ACHN (cell line): ENCODE measurements around the gene LMNTD2.
A peak's percentile ranks its signal among the peaks of the same experiment; 100 is the strongest.

Experiments used
- DNase-seq: peaks from one replicate; pipeline ENCODE4 v3.0.0-alpha.2; 2015
- in situ Hi-C: cut with HindIII; loops from 2 replicates; pipeline ENCODE4 v1.10.0; 2017; ENCODE audit warnings: low sequenced_read_pairs, low pct_ligation_motif_present, low pct_unique_long_range_greater_than_20kb

LMNTD2 gene

GRCh38 chr11:556662-557256 lies 3.8 kb downstream of the LMNTD2 start:
- in situ Hi-C loops = no loop called here
- no peak for DNase-seq

- in situ Hi-C loops = no loop called here
Observed at GRCh38 chr11:555780-556661, 4.5 kb downstream of the LMNTD2 start.

GRCh38 chr11:555227-555779 lies 5.2 kb downstream of the LMNTD2 start:
- in situ Hi-C loops = no loop called here
- DNase-seq = no peak

More at GRCh38 chr11:555780-556661, 4.5 kb downstream of the LMNTD2 start:
- no peak for DNase-seq

DNA sequence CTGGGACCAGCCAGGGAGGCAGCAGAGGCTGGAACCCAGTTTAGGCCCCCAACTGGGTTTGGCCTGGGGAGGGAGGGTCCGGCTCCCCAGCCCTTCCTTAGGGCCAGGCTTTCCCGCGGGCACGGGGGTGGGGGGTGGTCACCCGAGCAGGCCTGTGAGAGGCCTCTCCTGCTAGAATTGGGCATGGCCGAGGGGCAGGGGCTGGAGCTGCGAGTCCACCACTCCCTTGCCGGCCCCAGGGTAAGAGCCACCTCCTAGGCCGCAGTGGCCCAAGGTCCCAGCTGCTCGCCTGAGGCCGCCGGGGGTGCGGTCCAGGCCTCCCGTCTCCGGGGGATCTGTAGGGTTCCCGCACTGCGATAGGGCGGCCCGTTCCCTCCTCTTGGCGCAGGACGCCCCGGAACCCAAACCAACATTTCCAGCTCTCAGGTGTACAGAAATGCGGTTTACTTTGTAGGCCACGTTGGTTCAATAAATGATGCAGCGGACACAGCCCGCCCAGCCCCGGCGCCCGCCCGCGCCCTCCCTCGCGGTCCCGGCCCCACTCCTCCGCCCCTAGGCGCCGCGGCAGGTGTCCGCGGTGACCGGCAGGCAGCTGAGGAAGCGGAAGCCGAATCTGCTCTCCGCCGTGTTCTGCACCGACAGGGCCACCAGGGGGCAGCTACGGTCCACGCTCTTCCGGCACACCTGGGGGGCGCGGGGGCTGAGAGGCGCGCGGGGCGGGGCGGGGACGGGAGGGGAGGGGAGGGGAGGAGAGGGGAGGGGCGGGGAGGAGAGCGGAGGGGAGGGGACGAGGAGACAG lies 5.9 kb downstream of the LMNTD2 start:
- in situ Hi-C loops = no loop called here
- DNase-seq = peak; percentile 72

DNA sequence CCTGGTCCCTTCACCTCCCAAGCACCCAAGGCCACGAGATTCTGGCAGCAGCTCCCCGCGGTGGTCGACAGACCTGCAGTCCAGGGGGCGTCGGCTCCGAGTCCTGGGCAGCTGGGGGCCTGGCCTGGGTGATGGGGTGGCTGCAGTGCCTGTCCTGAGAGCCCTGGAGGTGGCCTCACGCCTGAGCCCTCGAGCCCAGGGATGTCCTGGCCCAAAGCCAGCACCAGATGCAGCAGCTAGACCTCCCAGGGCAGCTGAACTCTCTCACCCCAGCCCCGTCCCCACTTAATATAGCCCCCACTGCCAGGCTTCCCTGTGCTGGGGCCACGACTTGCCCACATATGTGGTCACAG lies 6.6 kb downstream of the LMNTD2 start:
- in situ Hi-C loops = no loop called here
- no peak for DNase-seq

GRCh38 chr11:553083-553987 lies 7.2 kb downstream of the LMNTD2 start:
- in situ Hi-C loops = no loop called here

GRCh38 chr11:551596-551995 lies 8.9 kb downstream of the LMNTD2 start:
- in situ Hi-C loops = no loop called here
- DNase-seq = no peak

More at GRCh38 chr11:553083-553987, 7.2 kb downstream of the LMNTD2 start:
- DNase-seq = no peak

DNA sequence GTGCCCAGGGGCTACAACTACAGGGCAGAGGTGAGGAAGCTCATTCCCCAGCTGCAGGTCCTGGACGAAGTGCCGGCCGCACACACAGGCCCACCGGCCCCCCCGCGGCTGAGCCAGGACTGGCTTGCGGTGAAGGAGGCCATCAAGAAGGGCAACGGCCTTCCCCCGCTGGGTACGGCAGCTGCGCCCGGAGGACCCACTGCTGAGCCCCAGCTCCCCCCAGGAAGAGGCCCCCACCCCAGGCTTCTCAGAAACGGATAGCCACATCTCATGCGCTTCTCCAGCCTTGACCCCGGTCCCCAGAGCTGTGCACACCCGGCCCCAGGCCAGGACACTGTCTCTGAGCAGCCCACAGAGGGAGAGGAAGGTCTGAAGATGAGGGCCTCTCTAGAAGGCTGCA lies 9.4 kb downstream of the LMNTD2 start:
- no peak for DNase-seq
- in situ Hi-C loops = no loop called here

DNA sequence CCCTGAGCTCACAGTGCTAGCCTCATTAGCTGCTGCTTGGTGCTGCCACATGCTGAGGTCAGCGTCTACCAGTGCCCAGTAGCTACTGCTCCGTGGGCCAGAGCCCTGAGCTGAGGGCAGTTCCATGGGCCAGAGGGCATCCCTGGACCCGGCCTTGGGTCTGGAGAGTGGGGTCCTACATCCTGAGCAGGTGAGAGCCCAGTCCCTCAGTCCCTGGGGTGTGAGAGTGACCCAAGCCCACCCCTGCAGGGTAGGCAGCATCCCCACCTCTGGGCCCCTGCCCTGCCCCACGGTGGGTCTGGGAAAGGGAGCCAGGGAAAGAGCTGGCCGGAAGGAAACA lies 9.8 kb downstream of the LMNTD2 start:
- in situ Hi-C loops = no loop called here
- no peak for DNase-seq

DNA sequence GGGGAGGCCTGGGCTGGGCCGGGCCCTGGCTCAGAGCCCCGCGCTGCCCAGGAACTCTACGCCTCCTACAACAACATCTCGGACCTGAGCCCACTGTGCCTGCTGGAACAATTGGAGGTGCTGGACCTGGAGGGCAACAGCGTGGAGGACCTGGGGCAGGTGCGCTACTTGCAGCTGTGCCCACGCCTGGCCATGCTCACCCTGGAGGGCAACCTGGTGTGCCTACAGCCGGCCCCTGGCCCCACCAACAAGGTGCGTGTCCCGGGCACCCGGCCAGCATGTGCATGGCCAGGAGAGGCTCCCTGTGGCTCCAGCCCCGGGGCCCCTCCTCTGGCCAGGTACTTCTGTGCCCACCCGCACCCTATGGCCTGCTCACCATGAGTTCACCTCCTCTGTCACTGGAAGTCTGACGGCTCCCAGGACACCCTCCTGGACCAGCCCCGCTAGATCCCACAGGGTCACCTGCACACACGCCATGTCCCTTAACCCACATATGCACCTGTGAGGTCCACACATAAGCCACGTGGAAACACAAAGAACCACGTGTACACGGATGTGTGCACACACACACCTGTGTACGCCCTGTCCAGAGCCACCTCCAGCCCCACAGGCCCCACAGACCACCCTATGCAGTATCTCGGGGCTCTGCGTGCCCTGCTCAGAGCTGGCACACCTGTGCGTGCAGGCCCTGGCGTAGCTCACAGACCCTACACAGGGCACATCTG lies 10.4 kb downstream of the LMNTD2 start:
- no peak for DNase-seq
- in situ Hi-C loops = no loop called here

GRCh38 chr11:548700-549603 lies 11.6 kb downstream of the LMNTD2 start:
- DNase-seq = no peak
- in situ Hi-C loops = no loop called here

GRCh38 chr11:545171-545570 lies 15.4 kb downstream of the LMNTD2 start:
- in situ Hi-C loops = no loop called here
- no peak for DNase-seq

- in situ Hi-C loops = no loop called here
- no peak for DNase-seq
Observed at GRCh38 chr11:544817-545166, 15.7 kb downstream of the LMNTD2 start.

DNA sequence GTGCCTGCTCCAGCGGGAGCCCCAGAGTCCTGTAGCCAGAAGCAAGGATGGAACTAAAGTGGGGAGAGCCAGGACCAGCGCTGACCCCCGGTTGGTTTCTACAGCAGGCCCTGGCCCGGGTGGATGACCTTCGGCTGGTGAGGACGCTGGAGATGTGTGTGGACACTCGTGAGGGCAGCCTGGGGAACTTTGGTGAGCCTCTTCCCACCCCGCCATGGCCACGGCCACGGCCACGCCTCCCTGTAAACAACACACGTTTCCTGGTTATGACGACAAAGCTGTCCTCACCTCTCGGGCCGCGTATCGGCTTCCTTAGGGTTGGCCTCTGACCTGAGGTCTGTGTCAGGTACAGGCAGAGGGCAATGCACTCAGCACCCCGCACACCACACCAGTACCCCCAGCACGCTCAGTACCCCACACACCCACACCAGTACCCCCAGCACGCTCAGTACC lies 19.1 kb downstream of the LMNTD2 start:
- DNase-seq = no peak
- in situ Hi-C loops = no loop called here

GRCh38 chr11:540583-541432 lies 19.7 kb downstream of the LMNTD2 start:
- DNase-seq = no peak
- in situ Hi-C loops = no loop called here

DNA sequence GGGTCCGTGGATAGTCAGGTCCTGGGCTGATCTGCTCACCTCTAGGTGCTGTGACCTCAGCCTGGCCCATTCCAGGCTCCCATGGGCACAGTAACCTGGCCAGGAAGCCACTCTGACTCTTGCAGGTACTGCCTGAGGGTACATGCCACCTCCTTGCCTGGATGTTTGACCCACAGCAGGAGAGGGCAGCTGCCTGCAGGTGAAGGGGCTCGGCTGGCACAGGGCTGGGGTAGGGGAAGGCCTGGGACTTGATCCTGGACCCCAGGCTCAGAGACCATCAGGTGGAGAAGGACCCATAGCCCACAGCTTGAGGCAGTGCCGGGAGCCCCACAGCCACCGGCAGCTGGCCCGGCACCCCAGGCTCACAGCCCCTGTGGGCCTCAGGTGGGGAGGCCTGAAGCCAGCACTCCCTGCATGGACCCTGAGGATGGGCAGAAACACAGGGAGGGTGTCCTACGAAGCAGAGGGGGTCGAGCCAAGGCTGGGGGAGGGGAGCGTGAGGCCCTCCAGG lies 20.5 kb downstream of the LMNTD2 start:
- DNase-seq = no peak
- in situ Hi-C loops = no loop called here
